Measurements from ENCODE around the gene FGD3.

Gene FGD3

DNA sequence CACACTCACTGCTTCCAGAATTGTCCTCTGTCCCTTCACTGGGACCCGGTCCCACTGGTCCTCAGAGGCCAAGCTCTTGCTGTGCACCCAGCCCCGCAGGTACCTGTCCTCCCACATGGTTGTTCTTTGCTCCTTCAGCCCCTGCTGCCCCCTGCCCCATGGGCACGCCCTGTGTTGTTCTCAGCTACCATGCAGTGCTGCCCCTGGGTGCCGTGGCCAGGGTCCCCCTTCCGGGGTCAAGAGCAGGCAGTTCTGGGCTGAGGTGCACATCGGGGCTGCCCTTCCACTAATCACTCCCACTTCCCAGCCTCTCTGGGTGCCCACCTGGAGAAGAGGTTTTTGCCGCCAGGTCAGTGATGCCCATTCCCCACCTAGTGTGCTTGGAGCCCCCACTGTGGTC is 79.3 kb downstream of the FGD3 start:
- H3K27me3 ChIP-seq (ENCODE audit: insufficient read depth, low read length): no peaks in the 10 kb centered on the region
- no peaks in the 10 kb centered on the region for H3K4me1 ChIP-seq (ENCODE audit: insufficient read depth, low read length)
- no peak overlapping the region for H3K27ac ChIP-seq (ENCODE audit: low read length)
- no peaks in the 10 kb centered on the region for H3K9me3 ChIP-seq (ENCODE audit: insufficient read depth, low read depth, low read length)
- no peak overlapping the region for H3K9ac ChIP-seq (ENCODE audit: low read depth, low read length)
- no peak overlapping the region for H3K4me3 ChIP-seq (ENCODE audit: low read length)
- H3K36me3 ChIP-seq (ENCODE audit: insufficient read depth, low read depth, low read length): no peaks in the 10 kb centered on the region

DNA sequence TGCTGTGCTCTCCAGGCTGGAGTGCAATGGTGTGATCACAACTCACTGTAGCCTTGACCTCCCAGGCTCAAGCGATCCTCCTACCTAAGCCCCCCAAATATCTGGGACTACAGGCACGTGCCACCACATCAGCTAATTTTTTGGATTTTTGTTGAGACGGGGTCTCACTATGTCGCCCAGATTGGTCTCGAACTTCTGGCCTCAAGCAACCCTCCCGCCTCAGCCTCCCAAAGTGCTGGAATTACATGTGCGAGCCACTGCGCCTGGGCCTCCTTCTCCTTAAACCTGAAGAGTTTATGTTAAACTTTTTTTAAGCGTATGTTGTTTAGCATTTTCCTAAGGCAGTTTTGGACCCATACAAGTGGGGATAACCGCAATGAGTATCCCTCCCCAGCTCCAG is 80.4 kb downstream of the FGD3 start:
- no peaks in the 10 kb centered on the region for H3K36me3 ChIP-seq (ENCODE audit: insufficient read depth, low read depth, low read length)
- H3K27me3 ChIP-seq (ENCODE audit: insufficient read depth, low read length): no peaks in the 10 kb centered on the region
- no peaks in the 10 kb centered on the region for H3K9me3 ChIP-seq (ENCODE audit: insufficient read depth, low read depth, low read length)
- H3K9ac ChIP-seq (ENCODE audit: low read depth, low read length): no peak overlapping the region
- H3K4me3 ChIP-seq (ENCODE audit: low read length): no peak overlapping the region
- no peaks in the 10 kb centered on the region for H3K4me1 ChIP-seq (ENCODE audit: insufficient read depth, low read length)
- H3K27ac ChIP-seq (ENCODE audit: low read length): no peak overlapping the region

DNA sequence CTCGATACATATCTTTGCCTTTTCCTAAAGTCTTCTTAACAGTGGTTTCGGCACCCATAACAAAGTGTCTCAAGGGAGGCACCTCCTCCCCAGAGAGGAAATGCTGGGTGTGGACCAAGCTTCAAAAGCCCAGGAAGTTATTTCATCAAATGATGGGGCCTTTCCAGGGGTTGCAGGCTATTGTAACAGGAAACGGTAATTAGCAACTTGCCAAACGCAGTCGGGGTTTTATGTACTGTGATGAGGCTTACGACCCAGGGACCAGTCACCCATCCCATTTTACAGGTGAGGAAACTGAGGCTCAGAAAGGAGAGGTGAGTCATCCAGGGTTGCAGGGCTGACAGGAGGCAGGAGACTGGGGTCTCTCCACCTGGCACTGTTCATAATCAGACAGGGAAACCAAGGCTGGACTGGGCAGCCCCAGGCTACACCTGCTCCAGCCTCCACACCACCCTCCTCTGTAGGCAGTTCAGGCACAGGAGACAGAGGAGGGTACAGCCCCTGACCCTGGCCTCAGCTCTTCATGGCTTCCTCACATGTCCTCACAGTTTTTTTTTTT is 81.2 kb downstream of the FGD3 start:
- no peaks in the 10 kb centered on the region for H3K27me3 ChIP-seq (ENCODE audit: insufficient read depth, low read length)
- H3K4me3 ChIP-seq (ENCODE audit: low read length): no peak overlapping the region
- no peaks in the 10 kb centered on the region for H3K4me1 ChIP-seq (ENCODE audit: insufficient read depth, low read length)
- H3K27ac ChIP-seq (ENCODE audit: low read length): no peak overlapping the region
- H3K9ac ChIP-seq (ENCODE audit: low read depth, low read length): no peak overlapping the region
- no peaks in the 10 kb centered on the region for H3K9me3 ChIP-seq (ENCODE audit: insufficient read depth, low read depth, low read length)
- H3K36me3 ChIP-seq (ENCODE audit: insufficient read depth, low read depth, low read length): no peaks in the 10 kb centered on the region

DNA sequence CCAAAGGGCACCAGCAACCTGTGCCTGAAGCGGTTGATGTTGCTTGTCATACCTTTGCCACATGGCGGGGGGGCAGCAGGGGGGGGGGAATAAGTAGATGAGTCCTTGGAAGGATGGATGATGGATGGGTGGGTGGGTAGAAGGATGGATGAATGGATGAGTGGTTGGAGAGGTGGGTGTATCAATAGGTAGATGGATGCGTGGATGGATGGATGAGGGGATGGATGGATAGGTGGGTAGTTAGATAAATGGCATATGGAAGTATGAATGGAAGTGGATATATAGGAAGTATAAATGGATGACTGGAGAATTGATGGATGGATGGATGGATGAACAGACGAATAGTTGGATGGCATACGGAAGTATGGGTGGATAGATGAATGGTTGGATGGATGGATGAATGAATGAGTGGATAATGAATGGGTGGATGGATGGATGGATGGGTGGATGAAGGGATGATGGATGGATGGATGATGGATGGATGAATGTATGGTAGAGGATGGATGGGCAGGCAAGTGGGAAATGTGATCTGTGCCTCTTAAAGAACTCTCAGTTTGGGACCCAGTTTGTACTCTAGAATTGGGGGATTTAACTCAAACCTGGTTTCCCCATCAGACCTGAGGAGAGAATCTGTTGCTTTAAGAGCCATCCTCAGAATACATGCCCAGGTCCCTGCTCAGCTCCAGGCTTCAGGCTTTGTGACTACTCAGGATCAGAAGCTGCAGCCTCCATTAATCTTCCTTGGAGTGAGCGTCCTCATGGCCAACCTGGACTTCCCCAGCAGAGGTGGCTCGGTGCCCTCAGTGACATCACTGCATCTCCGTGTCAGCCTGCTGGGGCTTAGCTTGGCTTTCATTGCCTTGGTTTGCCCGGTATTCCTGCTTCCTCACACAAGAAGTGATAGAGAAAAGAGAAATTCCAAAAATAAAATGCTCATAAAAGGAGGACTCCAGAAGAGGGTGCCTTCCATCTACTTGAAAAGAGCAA is 83.6 kb downstream of the FGD3 start:
- Histone ChIP-seq H3K27me3 (ENCODE audit: insufficient read depth, low read length) (no peaks in the 10 kb centered on the region), H3K9me3 (ENCODE audit: insufficient read depth, low read depth, low read length) (no peaks in the 10 kb centered on the region), H3K9ac (ENCODE audit: low read depth, low read length) (no peak overlapping the region), H3K4me1 (ENCODE audit: insufficient read depth, low read length) (no peaks in the 10 kb centered on the region), H3K36me3 (ENCODE audit: insufficient read depth, low read depth, low read length) (no peaks in the 10 kb centered on the region), H3K4me3 (ENCODE audit: low read length) (no peak overlapping the region), H3K27ac (ENCODE audit: low read length) (no peak overlapping the region)

DNA sequence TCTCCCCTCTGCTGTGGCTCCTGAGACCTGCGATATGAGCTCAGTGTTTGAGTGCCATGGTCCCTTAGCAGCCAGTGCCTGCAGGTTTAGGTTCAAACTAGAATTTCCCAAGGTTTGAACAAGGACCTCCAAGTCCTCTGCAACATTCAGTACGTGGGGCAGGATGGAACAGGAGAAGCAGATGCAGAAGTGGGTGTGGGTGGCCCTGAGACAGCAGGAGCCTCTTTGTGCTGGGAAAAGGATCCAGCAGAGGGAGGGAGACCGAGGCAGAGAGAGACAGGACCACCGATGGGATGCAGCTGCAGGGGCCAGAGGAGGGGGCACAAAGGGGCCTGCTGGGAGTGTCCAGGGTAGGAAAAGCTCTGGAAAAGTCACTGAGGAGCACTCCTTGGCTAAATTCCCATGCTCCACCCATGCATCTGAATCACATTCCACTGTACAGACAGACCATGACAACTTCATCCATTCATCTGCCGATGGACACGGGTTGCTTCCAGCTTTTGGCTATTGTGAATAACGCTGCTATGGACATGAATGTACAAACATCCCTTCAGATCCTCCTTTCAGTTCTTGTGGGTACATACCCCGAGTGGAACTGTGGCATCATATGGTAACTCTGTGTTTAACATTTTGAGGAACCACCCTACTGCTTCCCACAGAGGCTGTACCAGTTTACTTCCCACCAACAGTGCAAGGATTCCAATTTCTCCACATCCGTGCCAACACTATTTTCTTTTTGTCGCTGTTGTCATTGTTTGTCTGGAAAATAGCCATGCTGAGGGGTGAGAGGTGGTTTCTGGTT is 84.5 kb downstream of the FGD3 start:
- Histone ChIP-seq H3K4me3 (ENCODE audit: low read length) (no peak overlapping the region), H3K9me3 (ENCODE audit: insufficient read depth, low read depth, low read length) (no peaks in the 10 kb centered on the region), H3K4me1 (ENCODE audit: insufficient read depth, low read length) (no peaks in the 10 kb centered on the region), H3K9ac (ENCODE audit: low read depth, low read length) (no peak overlapping the region), H3K27ac (ENCODE audit: low read length) (no peak overlapping the region), H3K36me3 (ENCODE audit: insufficient read depth, low read depth, low read length) (no peaks in the 10 kb centered on the region), H3K27me3 (ENCODE audit: insufficient read depth, low read length) (no peaks in the 10 kb centered on the region)

DNA sequence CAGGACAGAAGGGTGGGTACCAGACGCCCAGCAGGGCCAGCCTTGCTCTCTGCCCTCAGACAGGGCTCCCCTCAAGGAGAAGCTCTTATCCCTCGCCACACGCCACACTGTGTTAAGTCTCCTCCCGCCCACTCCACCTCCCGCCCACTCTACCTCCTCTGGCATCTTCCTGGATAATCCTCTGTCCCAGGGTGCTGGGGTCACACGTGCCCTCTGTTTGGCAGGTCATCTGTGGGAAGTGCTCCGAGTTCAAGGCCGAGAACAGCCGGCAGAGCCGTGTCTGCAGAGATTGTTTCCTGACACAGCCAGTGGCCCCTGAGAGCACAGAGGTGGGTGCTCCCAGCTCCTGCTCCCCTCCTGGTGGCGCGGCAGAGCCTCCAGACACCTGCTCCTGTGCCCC is 85.2 kb downstream of the FGD3 start:
- H3K27me3 ChIP-seq (ENCODE audit: insufficient read depth, low read length): no peaks in the 10 kb centered on the region
- no peak overlapping the region for H3K4me3 ChIP-seq (ENCODE audit: low read length)
- H3K4me1 ChIP-seq (ENCODE audit: insufficient read depth, low read length): no peaks in the 10 kb centered on the region
- H3K27ac ChIP-seq (ENCODE audit: low read length): no peak overlapping the region
- H3K9me3 ChIP-seq (ENCODE audit: insufficient read depth, low read depth, low read length): no peaks in the 10 kb centered on the region
- H3K36me3 ChIP-seq (ENCODE audit: insufficient read depth, low read depth, low read length): no peaks in the 10 kb centered on the region
- H3K9ac ChIP-seq (ENCODE audit: low read depth, low read length): no peak overlapping the region

DNA sequence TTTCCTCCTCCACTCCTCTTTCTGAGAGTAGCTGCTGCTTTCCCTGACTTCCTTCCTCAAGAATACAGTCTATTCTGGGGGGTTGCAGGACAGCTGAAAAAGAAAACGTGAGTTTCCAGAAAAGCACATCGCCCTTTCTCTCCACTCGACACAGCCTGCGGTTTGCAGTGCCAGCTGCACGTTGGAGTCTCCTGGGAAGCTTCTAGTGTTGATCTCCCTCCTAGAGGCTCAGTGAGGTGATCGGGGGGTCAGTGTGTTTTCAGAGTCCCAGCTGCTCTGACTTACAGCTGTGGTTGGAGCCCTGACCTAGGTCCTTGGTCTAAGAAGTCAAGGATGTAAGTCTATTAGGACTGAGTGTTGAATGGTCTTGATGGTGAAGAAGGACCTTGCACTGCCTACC is 86.2 kb downstream of the FGD3 start:
- Histone ChIP-seq H3K36me3 (ENCODE audit: insufficient read depth, low read depth, low read length) (no peaks in the 10 kb centered on the region), H3K4me3 (ENCODE audit: low read length) (no peak overlapping the region), H3K9me3 (ENCODE audit: insufficient read depth, low read depth, low read length) (no peaks in the 10 kb centered on the region), H3K27me3 (ENCODE audit: insufficient read depth, low read length) (no peaks in the 10 kb centered on the region), H3K9ac (ENCODE audit: low read depth, low read length) (no peak overlapping the region), H3K4me1 (ENCODE audit: insufficient read depth, low read length) (no peaks in the 10 kb centered on the region), H3K27ac (ENCODE audit: low read length) (no peak overlapping the region)

DNA sequence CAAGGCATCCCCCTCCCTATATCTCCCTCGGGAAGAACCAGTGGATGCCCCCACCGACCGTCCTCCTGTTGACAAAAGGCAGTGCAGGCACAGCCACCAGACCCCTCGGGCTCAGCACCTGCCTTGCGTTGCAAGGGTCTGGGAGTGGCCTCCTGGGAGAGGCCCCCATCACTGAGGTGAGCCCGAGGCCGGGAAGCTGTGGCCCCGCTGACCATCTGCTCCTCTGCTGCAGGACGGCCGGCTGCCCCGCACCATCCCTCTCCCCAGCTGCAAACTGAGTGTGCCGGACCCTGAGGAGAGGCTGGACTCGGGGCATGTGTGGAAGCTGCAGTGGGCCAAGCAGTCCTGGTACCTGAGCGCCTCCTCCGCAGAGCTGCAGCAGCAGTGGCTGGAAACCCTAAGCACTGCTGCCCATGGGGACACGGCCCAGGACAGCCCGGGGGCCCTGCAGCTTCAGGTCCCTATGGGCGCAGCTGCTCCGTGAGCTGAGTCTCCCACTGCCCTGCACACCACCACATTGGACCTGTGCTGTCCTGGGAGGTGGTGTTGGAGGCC is 87.9 kb downstream of the FGD3 start:
- no peaks in the 10 kb centered on the region for H3K4me1 ChIP-seq (ENCODE audit: insufficient read depth, low read length)
- H3K4me3 ChIP-seq (ENCODE audit: low read length): no peak overlapping the region
- H3K9me3 ChIP-seq (ENCODE audit: insufficient read depth, low read depth, low read length): no peaks in the 10 kb centered on the region
- no peaks in the 10 kb centered on the region for H3K27me3 ChIP-seq (ENCODE audit: insufficient read depth, low read length)
- no peak overlapping the region for H3K9ac ChIP-seq (ENCODE audit: low read depth, low read length)
- H3K36me3 ChIP-seq (ENCODE audit: insufficient read depth, low read depth, low read length): no peaks in the 10 kb centered on the region
- no peak overlapping the region for H3K27ac ChIP-seq (ENCODE audit: low read length)

DNA sequence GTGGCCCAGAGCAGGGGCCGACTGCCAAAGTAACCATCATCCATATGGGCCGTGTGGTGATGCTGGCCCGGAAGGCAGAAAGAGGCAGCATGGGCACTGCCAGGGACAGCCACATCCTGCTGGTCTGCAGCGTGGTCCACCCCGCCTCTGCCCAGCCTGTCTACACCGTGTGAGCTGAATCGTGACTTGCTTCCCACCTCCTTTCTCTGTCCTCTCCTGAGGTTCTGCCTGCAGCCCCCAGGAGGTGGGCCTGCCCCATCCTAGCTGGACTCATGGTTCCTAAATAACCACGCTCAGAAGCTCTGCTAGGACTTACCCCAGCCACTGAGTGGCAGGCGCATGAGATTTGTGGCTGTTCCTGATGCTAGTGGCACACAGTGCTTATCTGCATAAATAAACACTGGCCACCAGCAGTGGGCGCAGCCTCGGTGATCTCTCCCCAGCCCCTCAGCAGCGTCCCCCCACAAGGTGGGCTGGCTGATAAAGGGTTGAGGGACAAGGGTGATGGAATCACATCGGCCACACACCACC is 88.6 kb downstream of the FGD3 start:
- H3K9ac ChIP-seq (ENCODE audit: low read depth, low read length): no peak overlapping the region
- no peaks in the 10 kb centered on the region for H3K27me3 ChIP-seq (ENCODE audit: insufficient read depth, low read length)
- no peaks in the 10 kb centered on the region for H3K4me1 ChIP-seq (ENCODE audit: insufficient read depth, low read length)
- H3K4me3 ChIP-seq (ENCODE audit: low read length): no peak overlapping the region
- H3K36me3 ChIP-seq (ENCODE audit: insufficient read depth, low read depth, low read length): no peaks in the 10 kb centered on the region
- no peaks in the 10 kb centered on the region for H3K9me3 ChIP-seq (ENCODE audit: insufficient read depth, low read depth, low read length)
- no peak overlapping the region for H3K27ac ChIP-seq (ENCODE audit: low read length)

DNA sequence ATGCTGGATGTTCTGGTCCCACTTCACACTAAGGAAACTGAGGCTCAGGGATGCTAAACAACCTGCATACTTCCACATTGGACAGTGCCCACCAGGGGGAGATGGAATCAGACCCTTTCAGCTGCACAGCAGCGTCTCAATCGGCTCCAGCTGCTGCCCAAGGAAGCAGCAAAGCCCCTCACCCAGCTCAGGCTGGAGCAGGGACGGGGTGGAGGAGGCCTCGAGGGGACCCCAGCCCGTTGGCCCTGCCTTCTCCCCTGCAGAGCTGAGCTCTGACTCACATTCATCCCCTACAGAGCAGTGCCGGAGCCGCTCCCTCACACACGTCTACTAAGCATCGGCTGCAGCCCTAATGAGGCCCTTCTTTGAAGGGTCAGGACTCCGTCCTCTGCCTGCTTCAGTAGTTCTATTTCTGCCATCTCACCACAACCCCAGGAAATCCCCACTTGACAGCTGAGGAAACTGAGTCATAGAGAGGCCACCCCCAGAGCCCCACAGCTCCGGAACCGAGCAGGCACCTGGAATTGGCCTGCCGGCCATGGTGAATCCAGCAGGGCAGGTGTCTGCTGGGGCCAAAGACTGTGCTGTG is 89.7 kb downstream of the FGD3 start:
- Histone ChIP-seq H3K36me3 (ENCODE audit: insufficient read depth, low read depth, low read length) (no peaks in the 10 kb centered on the region), H3K4me1 (ENCODE audit: insufficient read depth, low read length) (no peaks in the 10 kb centered on the region), H3K9me3 (ENCODE audit: insufficient read depth, low read depth, low read length) (no peaks in the 10 kb centered on the region), H3K27ac (ENCODE audit: low read length) (no peak overlapping the region), H3K27me3 (ENCODE audit: insufficient read depth, low read length) (no peaks in the 10 kb centered on the region), H3K4me3 (ENCODE audit: low read length) (no peak overlapping the region), H3K9ac (ENCODE audit: low read depth, low read length) (no peak overlapping the region)

DNA sequence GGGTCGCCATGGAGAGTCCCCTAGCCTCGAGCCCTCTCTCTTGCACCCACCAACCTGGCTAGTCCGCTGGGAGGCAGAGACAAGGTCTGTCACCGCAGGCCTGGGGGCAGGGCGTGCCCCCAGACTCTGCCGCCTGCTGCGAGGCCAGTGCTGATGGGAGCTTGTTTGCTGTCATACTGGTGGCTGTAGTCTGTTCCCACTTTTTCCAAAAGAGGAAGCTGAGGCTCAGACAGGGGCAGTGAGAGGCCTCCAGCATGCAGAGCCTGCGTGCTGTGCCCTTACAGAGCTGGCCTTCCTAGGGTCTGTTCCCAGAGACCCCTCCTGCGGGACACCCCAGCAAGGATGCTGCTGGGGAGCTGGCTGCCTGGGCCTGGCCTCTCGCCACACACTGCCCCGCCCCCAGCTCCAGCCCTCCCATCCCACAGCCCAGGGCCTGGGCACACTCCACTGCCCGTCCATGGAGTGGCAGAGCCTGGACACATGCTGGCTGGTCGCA is 90.2 kb downstream of the FGD3 start:
- Histone ChIP-seq H3K4me3 (ENCODE audit: low read length) (no peak overlapping the region), H3K4me1 (ENCODE audit: insufficient read depth, low read length) (no peaks in the 10 kb centered on the region), H3K9ac (ENCODE audit: low read depth, low read length) (no peak overlapping the region), H3K27ac (ENCODE audit: low read length) (no peak overlapping the region), H3K9me3 (ENCODE audit: insufficient read depth, low read depth, low read length) (no peaks in the 10 kb centered on the region), H3K27me3 (ENCODE audit: insufficient read depth, low read length) (no peaks in the 10 kb centered on the region), H3K36me3 (ENCODE audit: insufficient read depth, low read depth, low read length) (no peaks in the 10 kb centered on the region)
